GM12875 (cell line): ENCODE measurements around the gene PRKCD.
"Not testable (repeated sequence)": the region's sequence is repeated elsewhere in the genome, so short reads cannot be mapped to it uniquely, and the experiment has no call there.

ENCODE experiments used
- H3K4me3 ChIP-seq: one replicate; pipeline ENCODE4 v1.5.1; 2011; ENCODE audit warnings: low read depth, low read length, control low read depth
- CTCF ChIP-seq: IDR thresholded peaks from 2 replicates; pipeline ENCODE4 v1.5.1; 2011; ENCODE audit warnings: low read depth, mild to moderate bottlenecking, control low read depth, inconsistent platforms, low read length, moderate library complexity, borderline replicate concordance; ENCODE audit not compliant: insufficient read depth

PRKCD gene

GRCh38 chr3:53146319-53146891, 14.6 kb upstream of the PRKCD start:
- TF ChIP-seq CTCF = no peak
- H3K4me3 ChIP-seq = no peak overlapping the region

- H3K4me3 ChIP-seq = no peak overlapping the region
- no peak for TF ChIP-seq CTCF
These were observed 13.7 kb upstream of the PRKCD start for GRCh38 chr3:53147151-53147902.

- TF ChIP-seq CTCF = no peak
- H3K4me3 ChIP-seq = no peak overlapping the region
These were observed 13.1 kb upstream of the PRKCD start for GRCh38 chr3:53147903-53148400.

- no peak overlapping the region for H3K4me3 ChIP-seq
- no peak for TF ChIP-seq CTCF
These were observed 11.9 kb upstream of the PRKCD start for GRCh38 chr3:53149006-53149690.

GRCh38 chr3:53149699-53150098, 11.3 kb upstream of the PRKCD start:
- no peak overlapping the region for H3K4me3 ChIP-seq
- TF ChIP-seq CTCF = no peak

- no peak overlapping the region for H3K4me3 ChIP-seq
- TF ChIP-seq CTCF = no peak
These were observed 10.5 kb upstream of the PRKCD start for GRCh38 chr3:53150247-53151085.

- H3K4me3 ChIP-seq = not testable (repeated sequence)
These were observed 9.9 kb upstream of the PRKCD start for GRCh38 chr3:53151086-53151438.
